Nephron (organoid): Measurements from ENCODE around the gene NEURL4.
"Not testable (repeated sequence)": the region's sequence is repeated elsewhere in the genome, so short reads cannot be mapped to it uniquely, and the experiment has no call there.

Experiments used
- H3K27ac Mint-ChIP-seq, 3 experiments: 2 replicates each; pipeline ENCODE4 v1.8.0; 2020; ENCODE audit warnings: mixed read lengths in 3 of 3, mild to moderate bottlenecking in 2 of 3, moderate library complexity in 1 of 3
- H3K27me3 Mint-ChIP-seq: 2 replicates; pipeline ENCODE4 v1.8.0; 2021; ENCODE audit warnings: low read depth, mild to moderate bottlenecking, moderate library complexity, mixed read lengths
- H3K36me3 Mint-ChIP-seq: 2 replicates; pipeline ENCODE4 v1.8.0; 2020; ENCODE audit warnings: low read depth, mixed read lengths
- H3K4me1 Mint-ChIP-seq: 2 replicates; pipeline ENCODE4 v1.8.0; 2020; ENCODE audit warnings: mixed read lengths
- H3K4me3 Mint-ChIP-seq, 3 experiments: 2 replicates each; pipeline ENCODE4 v1.8.0; 2020; ENCODE audit warnings: mild to moderate bottlenecking in 3 of 3, mixed read lengths in 3 of 3, moderate library complexity in 2 of 3
- H3K9me3 Mint-ChIP-seq: 2 replicates; pipeline ENCODE4 v1.8.0; 2020; ENCODE audit warnings: mixed read lengths
- CTCF ChIP-seq, 3 experiments: fragments of 200-600 bp; sonication (generic); IDR thresholded peaks; one replicate each; pipeline ENCODE4 v1.5.0; 2021; ENCODE audit warnings: antibody characterized with exemption in 3 of 3; ENCODE audit not compliant: unreplicated experiment in 3 of 3

Gene NEURL4

GRCh38 chr17:7334938-7335538 lies 5.9 kb upstream of the NEURL4 start:
- Mint-ChIP-seq H3K4me1 (peaks cover 10% of the 10 kb centered on the region), H3K9me3 (no peaks in the 10 kb centered on the region), H3K27me3 (peaks cover 6% of the 10 kb centered on the region), H3K4me3 (no peak overlapping the region), H3K36me3 (no peaks in the 10 kb centered on the region), H3K27ac (no peak overlapping the region)
- no peak for TF ChIP-seq CTCF (IDR thresholded peaks at IDR 0.05; ENCODE audit: unreplicated experiment in 3 of 3)

- H3K27me3 Mint-ChIP-seq, H3K9me3 Mint-ChIP-seq, H3K36me3 Mint-ChIP-seq: not testable (repeated sequence)
- H3K4me3 Mint-ChIP-seq: peak overlapping the region; percentile 48 to 60 (median 52)
- H3K4me1 Mint-ChIP-seq: peaks cover 28% of the 10 kb centered on the region
- H3K27ac Mint-ChIP-seq: peak overlapping the region; percentile 61 to 91 (median 62)
Measured at GRCh38 chr17:7332600-7333069, 3.5 kb upstream of the NEURL4 start.

GRCh38 chr17:7332111-7332510 lies 3.0 kb upstream of the NEURL4 start:
- peak overlapping the region; percentile 61 to 91 (median 62) for H3K27ac Mint-ChIP-seq
- H3K4me1 Mint-ChIP-seq: peaks cover 30% of the 10 kb centered on the region
- H3K27me3 Mint-ChIP-seq: peaks cover 6% of the 10 kb centered on the region
- H3K4me3 Mint-ChIP-seq: peak overlapping the region; percentile 11 to 52 (median 48)
- no peak for TF ChIP-seq CTCF (IDR thresholded peaks at IDR 0.05; ENCODE audit: unreplicated experiment in 3 of 3)
- H3K9me3 Mint-ChIP-seq: no peaks in the 10 kb centered on the region
- H3K36me3 Mint-ChIP-seq: no peaks in the 10 kb centered on the region

GRCh38 chr17:7330638-7331015 lies 1.5 kb upstream of the NEURL4 start:
- no peak for TF ChIP-seq CTCF (IDR thresholded peaks at IDR 0.05; ENCODE audit: unreplicated experiment in 3 of 3)
- Mint-ChIP-seq H3K9me3 (no peaks in the 10 kb centered on the region), H3K27ac (peak overlapping the region; percentile 27 to 98 (median 97)), H3K36me3 (no peaks in the 10 kb centered on the region), H3K4me3 (peak overlapping the region; percentile 92 to 98 (median 94)), H3K4me1 (peaks cover 30% of the 10 kb centered on the region), H3K27me3 (peaks cover 6% of the 10 kb centered on the region)

GRCh38 chr17:7329997-7330637 lies 982 bp upstream of the NEURL4 start:
- H3K27me3 Mint-ChIP-seq: peaks cover under 1% of the 10 kb centered on the region
- H3K4me1 Mint-ChIP-seq: peaks cover 30% of the 10 kb centered on the region
- H3K4me3 Mint-ChIP-seq: peak overlapping the region; percentile 92 to 98 (median 94)
- no peaks in the 10 kb centered on the region for H3K9me3 Mint-ChIP-seq
- no peaks in the 10 kb centered on the region for H3K36me3 Mint-ChIP-seq
- TF ChIP-seq CTCF (IDR thresholded peaks at IDR 0.05; ENCODE audit: unreplicated experiment in 3 of 3): no peak
- H3K27ac Mint-ChIP-seq: peak overlapping the region; percentile 96 to 98 (median 97)

- peak overlapping the region; percentile 96 to 98 (median 97) for H3K27ac Mint-ChIP-seq
- no peaks in the 10 kb centered on the region for H3K9me3 Mint-ChIP-seq
- peaks cover 30% of the 10 kb centered on the region for H3K4me1 Mint-ChIP-seq
Measured at GRCh38 chr17:7329374-7329996, 350 bp upstream of the NEURL4 start.

More at GRCh38 chr17:7329374-7329996, 350 bp upstream of the NEURL4 start:
- no peaks in the 10 kb centered on the region for H3K36me3 Mint-ChIP-seq
- peak overlapping the region; percentile 92 to 98 (median 94) for H3K4me3 Mint-ChIP-seq
- TF ChIP-seq CTCF (IDR thresholded peaks at IDR 0.05; ENCODE audit: unreplicated experiment in 3 of 3): no peak
- no peaks in the 10 kb centered on the region for H3K27me3 Mint-ChIP-seq
